HCT116 (cell line): ENCODE results near the gene CCDC116. TPM values are rescaled to one million over a fixed set of nuclear protein-coding genes. Genes with fewer than 3 reads are reported as not detected.

ENCODE experiments used
- ATAC-seq: fragments of 200-7000 bp; cut with Tn5 transposase; 2 replicates; pipeline ENCODE4 v1.9.1; 2020; ENCODE audit warnings: mild to moderate bottlenecking, moderate library complexity
- BruUV-seq: library from RNA; stranded (reverse); fragments of 400-500 nt; replicated peaks from 2 replicates; lab custom pipeline; 2021; lab: Mats Ljungman, UMichigan
- CTCF ChIA-PET: fragments of 300-600 bp; sonication (Branson Sonifier 250); formaldehyde crosslinking; loops from one replicate; lab custom pipeline; 2021; ENCODE audit warnings: antibody characterized with exemption; lab: Charles Lee
- POLR2A ChIA-PET: fragments of 300-600, 350-600 bp; sonication (Branson Sonifier 250); formaldehyde crosslinking; loops from one replicate; lab custom pipeline; 2021; ENCODE audit warnings: antibody characterized with exemption; lab: Charles Lee
- RAD21 ChIA-PET, 2 experiments: fragments of 300-600 bp; sonication (Branson Sonifier 250); formaldehyde crosslinking; loops; one replicate each; lab custom pipeline; 2023; ENCODE audit warnings: low total read pairs in 2 of 2; ENCODE audit not compliant: uncharacterized antibody in 2 of 2, unreplicated experiment in 2 of 2, low non-redundant PET in 1 of 2; lab: Charles Lee
- DNase-seq: peaks from one replicate; pipeline ENCODE4 v3.0.0-alpha.2; 2010; ENCODE audit warnings: low read depth, low spot score
- H2AFZ ChIP-seq: fragments of 200-600 bp; shearing (Covaris generic), sonication (generic); 2 replicates; pipeline ENCODE4 v1.6.1; 2017; ENCODE audit warnings: low read depth, mixed run types, mixed read lengths, antibody characterized with exemption, low read length; ENCODE audit not compliant: poor library complexity, severe bottlenecking
- H3K27ac ChIP-seq: 2 replicates; pipeline ENCODE4 v1.5.1; 2012; ENCODE audit warnings: low read depth, low read length
- H3K27me3 ChIP-seq: fragments of 200-600 bp; sonication (generic); 2 replicates; pipeline ENCODE4 v1.6.1; 2016; ENCODE audit warnings: mixed run types, low read length, mixed read lengths; ENCODE audit not compliant: insufficient read depth
- H3K36me3 ChIP-seq, 2 experiments: fragments of 200-500 bp in 1 of 2; fragments of 200-600 bp in 1 of 2; sonication (Bioruptor generic) in 1 of 2; sonication (generic) in 1 of 2; 2 replicates each; pipeline versions ENCODE4 v1.5.1 to v1.6.1; 2014 to 2016; ENCODE audit warnings: low read length in 2 of 2, inconsistent platforms in 1 of 2, mixed read lengths in 1 of 2, mixed run types in 1 of 2; ENCODE audit not compliant: insufficient read depth in 2 of 2, control insufficient read depth in 1 of 2
- H3K4me1 ChIP-seq, 2 experiments: fragments of 200-600 bp in 1 of 2; sonication (generic) in 1 of 2; 2 replicates each; pipeline versions ENCODE4 v1.5.1 to v1.6.1; 2012 to 2017; ENCODE audit warnings: low read length in 2 of 2, inconsistent platforms in 1 of 2, mild to moderate bottlenecking in 1 of 2, mixed read lengths in 1 of 2, mixed run types in 1 of 2, moderate library complexity in 1 of 2; ENCODE audit not compliant: insufficient read depth in 2 of 2, control insufficient read depth in 1 of 2
- H3K4me2 ChIP-seq: fragments of 200-600 bp; sonication (generic); 2 replicates; pipeline ENCODE4 v1.6.1; 2017; ENCODE audit warnings: mixed run types, low read length, mixed read lengths
- H3K4me3 ChIP-seq, 2 experiments: fragments of 200-600 bp in 1 of 2; sonication (generic) in 1 of 2; replicated peaks in 1 of 2; 2 replicates each; pipeline ENCODE4 v1.5.1; 2011 to 2016; ENCODE audit warnings: low read length in 2 of 2, control low read depth in 1 of 2, low read depth in 1 of 2, mild to moderate bottlenecking in 1 of 2, mixed read lengths in 1 of 2, mixed run types in 1 of 2
- H3K79me2 ChIP-seq: fragments of 200-600 bp; sonication (generic); 2 replicates; pipeline ENCODE4 v1.6.1; 2017; ENCODE audit warnings: mild to moderate bottlenecking, mixed run types, low read length, moderate library complexity, mixed read lengths; ENCODE audit not compliant: insufficient read depth
- H3K9ac ChIP-seq: fragments of 200-600 bp; sonication (generic); 2 replicates; pipeline ENCODE4 v1.6.1; 2016; ENCODE audit warnings: low read length, mixed read lengths
- H3K9me2 ChIP-seq: fragments of 200-600 bp; sonication (generic), shearing (Covaris generic); 2 replicates; pipeline ENCODE4 v1.6.1; 2017; ENCODE audit warnings: mixed run types, mild to moderate bottlenecking, moderate library complexity; ENCODE audit not compliant: insufficient read depth
- H3K9me3 ChIP-seq, 2 experiments: fragments of 200-500 bp in 1 of 2; fragments of 200-600 bp in 1 of 2; sonication (Bioruptor generic) in 1 of 2; sonication (generic) in 1 of 2; 2 replicates each; pipeline ENCODE4 v1.6.1; 2014 to 2017; ENCODE audit warnings: low read length in 2 of 2, mixed read lengths in 2 of 2, inconsistent platforms in 1 of 2, low read depth in 1 of 2, mild to moderate bottlenecking in 1 of 2, mixed run types in 1 of 2, moderate library complexity in 1 of 2; ENCODE audit not compliant: control insufficient read depth in 1 of 2, insufficient read depth in 1 of 2
- H4K20me1 ChIP-seq: fragments of 200-600 bp; sonication (generic), shearing (Covaris generic); 2 replicates; pipeline ENCODE4 v1.6.1; 2017; ENCODE audit warnings: mixed run types, mild to moderate bottlenecking, moderate library complexity; ENCODE audit not compliant: insufficient read depth
- CBX3 ChIP-seq: IDR thresholded peaks from 2 replicates; pipeline ENCODE4 v1.6.1; 2012; ENCODE audit warnings: low read depth
- CEBPB ChIP-seq: IDR thresholded peaks from 2 replicates; pipeline ENCODE4 v1.6.1; 2012; ENCODE audit warnings: low read depth
- EGR1 ChIP-seq: IDR thresholded peaks from 2 replicates; pipeline ENCODE4 v1.6.1; 2012; ENCODE audit warnings: low read depth
- ELF1 ChIP-seq: IDR thresholded peaks from 2 replicates; pipeline ENCODE4 v1.6.1; 2012; ENCODE audit warnings: low read depth, borderline replicate concordance
- EZH2 ChIP-seq: fragments of 200-600 bp; sonication (generic); IDR thresholded peaks from 2 replicates; pipeline ENCODE4 v1.6.1; 2017; ENCODE audit warnings: antibody characterized with exemption, mixed run types
- EZH2phosphoT487 ChIP-seq: fragments of 200-600 bp; IDR thresholded peaks from 2 replicates; pipeline ENCODE4 v1.6.1; 2018; ENCODE audit warnings: antibody characterized with exemption, borderline replicate concordance
- JUND ChIP-seq: IDR thresholded peaks from 2 replicates; pipeline ENCODE4 v1.6.1; 2012
- REST ChIP-seq: IDR thresholded peaks from 2 replicates; pipeline ENCODE4 v1.6.1; 2012; ENCODE audit warnings: low read depth
- SIN3A ChIP-seq: IDR thresholded peaks from 2 replicates; pipeline ENCODE4 v1.6.1; 2012; ENCODE audit warnings: low read depth
- SP1 ChIP-seq: IDR thresholded peaks from 2 replicates; pipeline ENCODE4 v1.6.1; 2012; ENCODE audit warnings: low read depth
- SRF ChIP-seq: IDR thresholded peaks from 2 replicates; pipeline ENCODE4 v1.6.1; 2012; ENCODE audit warnings: low read depth
- TCF7L2 ChIP-seq: IDR thresholded peaks from 2 replicates; pipeline ENCODE4 v1.7.0; 2011; ENCODE audit warnings: borderline replicate concordance, inconsistent platforms; ENCODE audit not compliant: insufficient read depth, insufficient read length; ENCODE audit errors: extremely low read depth
- YY1 ChIP-seq: IDR thresholded peaks from 2 replicates; pipeline ENCODE4 v1.6.1; 2011; ENCODE audit warnings: low read length, low read depth, moderate library complexity, mild to moderate bottlenecking; ENCODE audit not compliant: insufficient replicate concordance; ENCODE audit errors: extremely low read depth
- ZBTB33 ChIP-seq: IDR thresholded peaks from 2 replicates; pipeline ENCODE4 v1.6.1; 2011; ENCODE audit warnings: mild to moderate bottlenecking, low read length, moderate library complexity; ENCODE audit not compliant: insufficient replicate concordance; ENCODE audit errors: extremely low read depth
- ZFX ChIP-seq: fragments of 450-650 bp; IDR thresholded peaks from 2 replicates; pipeline ENCODE4 v1.6.1; 2017
- ZNF274 ChIP-seq: fragments of 200-500 bp; sonication (Bioruptor generic); IDR thresholded peaks from 2 replicates; pipeline ENCODE4 v1.6.1; 2014; ENCODE audit warnings: mild to moderate bottlenecking, low read depth, low read length, inconsistent platforms
- intact Hi-C: fragments of 100-400 bp; cut with micrococcal nuclease; formaldehyde crosslinking; loops from 2 replicates; pipeline ENCODE4 v1.10.0; 2022
- total RNA-seq: library from RNA; stranded (reverse); gene quantifications from one replicate; pipeline ENCODE4 v1.2.1, GENCODE V29; 2021; ENCODE audit not compliant: unreplicated experiment

The CCDC116 gene
- total RNA-seq, 1 experiment from 2014 or later: 0.66 TPM

- Histone ChIP-seq H3K4me2 (no peak overlapping the region), H4K20me1 (peaks cover 14% of the 10 kb centered on the region; the same call in 1 of the 2 replicates), H3K36me3 (peaks cover 13 to 31% of the 10 kb centered on the region in 2 experiments), H3K27ac (no peak overlapping the region), H2AFZ (no peak overlapping the region), H3K9ac (no peak overlapping the region), H3K4me3 (no peak overlapping the region), H3K4me1 (peaks cover 0 to under 1% of the 10 kb centered on the region in 2 experiments; a peak in 2 of 4 replicates), H3K9me2 (no peaks in the 10 kb centered on the region), H3K9me3 (no peaks in the 10 kb centered on the region), H3K79me2 (peaks cover 93% of the 10 kb centered on the region), H3K27me3 (no peaks in the 10 kb centered on the region)
- no TSS peak for BruUV-seq
- RAD21 ChIA-PET: interaction anchor here in 1 of 2 experiments (0.7 kb wide), 1 partner anchor 549 kb away, joined by 4 read pairs; no protein-coding TSS in a partner anchor
- intact Hi-C loops: no loop called here
- POLR2A ChIA-PET: interaction anchor here (0.8 to 1.0 kb wide), 2 partner anchors 15 to 27 kb away, joined by 3 read pairs; no protein-coding TSS in a partner anchor
- ATAC-seq (no peak), DNase-seq (no peak)
- CTCF ChIA-PET: interaction anchor here (0.6 kb wide), 1 partner anchor 17 kb away, joined by 3 read pairs; no protein-coding TSS in a partner anchor
- TF ChIP-seq YY1 (no peak), SRF (no peak), ELF1 (no peak), EZH2phosphoT487 (no peak), JUND (no peak), ZBTB33 (no peak), REST (no peak), CEBPB (no peak), SP1 (no peak), SIN3A (no peak), CBX3 (no peak), ZFX (no peak), TCF7L2 (no peak), EZH2 (no peak), ZNF274 (no peak), EGR1 (no peak)
These were observed 18.9 kb upstream of the CCDC116 start for GRCh38 chr22:21613553-21614233.
